Neural cell (in vitro differentiated cells): Measurements from ENCODE around the gene MPP3. TPM values are rescaled to one million over a fixed set of nuclear protein-coding genes. Genes with fewer than 3 reads are reported as not detected.

Source experiments
- H2AFZ ChIP-seq: fragments of 200-600, 300-800 bp; sonication (generic), shearing (Covaris generic); 2 replicates; pipeline ENCODE4 v1.6.0; 2014; ENCODE audit warnings: low read depth, mild to moderate bottlenecking, antibody characterized with exemption, low read length, moderate library complexity
- H3F3A ChIP-seq: fragments of 200-600 bp; shearing (Covaris generic); 2 replicates; pipeline ENCODE4 v1.6.1; 2016; ENCODE audit warnings: mild to moderate bottlenecking, moderate library complexity, mixed read lengths, antibody characterized with exemption, low read length; ENCODE audit not compliant: insufficient read depth, poor library complexity, severe bottlenecking
- H3K27ac ChIP-seq: fragments of 200-600, 300-800 bp; sonication (generic), shearing (Covaris generic); 2 replicates; pipeline ENCODE4 v1.5.1; 2014; ENCODE audit warnings: mild to moderate bottlenecking, low read length, moderate library complexity
- H3K27me3 ChIP-seq: fragments of 300-800, 200-600 bp; sonication (generic), shearing (Covaris generic); 2 replicates; pipeline ENCODE4 v1.6.0; 2014; ENCODE audit warnings: mild to moderate bottlenecking, low read depth, low read length, moderate library complexity; ENCODE audit not compliant: insufficient read depth
- H3K36me3 ChIP-seq: fragments of 300-800, 200-600 bp; sonication (generic), shearing (Covaris generic); 2 replicates; pipeline ENCODE4 v1.5.1; 2014; ENCODE audit warnings: mild to moderate bottlenecking, antibody characterized with exemption, low read length, moderate library complexity; ENCODE audit not compliant: insufficient read depth
- H3K4me2 ChIP-seq: fragments of 300-800, 200-600 bp; sonication (generic), shearing (Covaris generic); 2 replicates; pipeline ENCODE4 v1.6.0; 2014; ENCODE audit warnings: mild to moderate bottlenecking, low read length
- H3K4me3 ChIP-seq: fragments of 300-800, 200-600 bp; sonication (generic), shearing (Covaris generic); 2 replicates; pipeline ENCODE4 v1.5.1; 2014; ENCODE audit warnings: mild to moderate bottlenecking, low read length, moderate library complexity
- H3K79me2 ChIP-seq: fragments of 200-600 bp; shearing (Covaris generic); replicated peaks from 2 replicates; pipeline ENCODE4 v1.6.0; 2014; ENCODE audit warnings: mild to moderate bottlenecking, low read length, moderate library complexity; ENCODE audit not compliant: insufficient read depth
- H3K9ac ChIP-seq: fragments of 300-800, 200-600 bp; sonication (generic), shearing (Covaris generic); 2 replicates; pipeline ENCODE4 v1.6.1; 2016; ENCODE audit warnings: mild to moderate bottlenecking, low read length, mixed read lengths
- H3K9me2 ChIP-seq: fragments of 200-600 bp; shearing (Covaris generic); 2 replicates; pipeline ENCODE4 v1.6.1; 2016; ENCODE audit warnings: mild to moderate bottlenecking, low read length, mixed read lengths; ENCODE audit not compliant: insufficient read depth
- H3K9me3 ChIP-seq: fragments of 200-600, 300-800 bp; sonication (generic), shearing (Covaris generic); 2 replicates; pipeline ENCODE4 v1.6.1; 2016; ENCODE audit warnings: mild to moderate bottlenecking, mixed run types, low read length, moderate library complexity, mixed read lengths
- H4K20me1 ChIP-seq: fragments of 200-600 bp; shearing (Covaris generic); 2 replicates; pipeline ENCODE4 v1.6.1; 2016; ENCODE audit warnings: mild to moderate bottlenecking, mixed run types; ENCODE audit not compliant: insufficient read depth
- EP300 ChIP-seq: fragments of 450-650 bp; conservative IDR thresholded peaks from 2 replicates; pipeline ENCODE4 v1.6.1; 2014; ENCODE audit warnings: antibody characterized with exemption, mild to moderate bottlenecking, moderate library complexity; ENCODE audit not compliant: poor library complexity, severe bottlenecking
- EZH2 ChIP-seq: fragments of 200-600, 300-800 bp; shearing (Covaris generic), sonication (generic); IDR thresholded peaks from 2 replicates; pipeline ENCODE4 v1.6.1; 2014; ENCODE audit warnings: antibody characterized with exemption, low read length, borderline replicate concordance, mild to moderate bottlenecking; ENCODE audit not compliant: insufficient read depth, poor library complexity, severe bottlenecking
- MXI1 ChIP-seq: fragments of 450-650 bp; conservative IDR thresholded peaks from 2 replicates; pipeline ENCODE4 v1.6.1; 2014; ENCODE audit warnings: antibody characterized with exemption, mild to moderate bottlenecking; ENCODE audit not compliant: poor library complexity, severe bottlenecking
- POLR2AphosphoS5 ChIP-seq: IDR thresholded peaks from 2 replicates; pipeline ENCODE4 v1.6.1; 2012
- RAD21 ChIP-seq: fragments of 450-650 bp; conservative IDR thresholded peaks from 2 replicates; pipeline ENCODE4 v1.6.1; 2014; ENCODE audit warnings: antibody characterized with exemption, mild to moderate bottlenecking, moderate library complexity
- SMC3 ChIP-seq: fragments of 450-650 bp; conservative IDR thresholded peaks from 2 replicates; pipeline ENCODE4 v1.6.1; 2014; ENCODE audit warnings: antibody characterized with exemption, mild to moderate bottlenecking, moderate library complexity; ENCODE audit not compliant: poor library complexity
- TAF1 ChIP-seq: IDR thresholded peaks from 2 replicates; pipeline ENCODE4 v1.6.1; 2012; ENCODE audit warnings: low read depth
- polyA plus RNA-seq: library from polyadenylated mRNA; depleted of rRNA; stranded (reverse); fragments of >200 nt; gene quantifications from 2 replicates; pipeline ENCODE4 v1.2.3, GENCODE V29; 2014
- TF ChIP-seq, protein P1 (sequence below): fragments of 450-650 bp; IDR thresholded peaks from 2 replicates; pipeline ENCODE4 v1.5.1; 2014; ENCODE audit warnings: antibody characterized with exemption, mild to moderate bottlenecking, moderate library complexity; ENCODE audit not compliant: poor library complexity, severe bottlenecking
- TF ChIP-seq, protein P2 (sequence below): IDR thresholded peaks from 2 replicates; pipeline ENCODE4 v1.6.1; 2012; ENCODE audit warnings: borderline replicate concordance

Gene MPP3
- polyA plus RNA-seq, 1 donor from 2014 or later = 48.1 TPM

DNA sequence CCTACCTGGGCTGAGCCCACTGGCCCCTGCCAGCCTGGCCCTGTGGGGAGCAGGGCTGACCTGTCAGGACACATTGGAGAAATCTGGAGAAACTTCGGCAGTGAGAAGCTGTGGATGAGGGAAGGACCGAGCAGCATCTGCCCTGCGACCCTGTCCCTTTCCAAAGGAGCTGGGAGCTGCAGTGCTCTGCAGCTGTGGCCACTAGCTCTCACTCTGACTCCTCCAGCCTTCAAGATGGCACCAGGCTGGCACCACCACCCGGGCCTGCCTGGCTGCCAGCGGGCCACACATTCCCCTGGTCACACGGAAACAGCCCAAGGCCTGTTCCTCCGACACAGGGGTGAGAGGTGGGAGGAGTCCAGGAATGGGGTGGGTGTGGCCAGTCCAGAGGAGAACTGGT lies 44.1 kb upstream of the MPP3 start:
- no peaks in the 10 kb centered on the region for H3K9me3 ChIP-seq
- TF ChIP-seq POLR2AphosphoS5 (no peak), EP300 (no peak), EZH2 (no peak), TAF1 (no peak), RAD21 (no peak), SMC3 (no peak), MXI1 (no peak)
- TF ChIP-seq, protein P1, sequence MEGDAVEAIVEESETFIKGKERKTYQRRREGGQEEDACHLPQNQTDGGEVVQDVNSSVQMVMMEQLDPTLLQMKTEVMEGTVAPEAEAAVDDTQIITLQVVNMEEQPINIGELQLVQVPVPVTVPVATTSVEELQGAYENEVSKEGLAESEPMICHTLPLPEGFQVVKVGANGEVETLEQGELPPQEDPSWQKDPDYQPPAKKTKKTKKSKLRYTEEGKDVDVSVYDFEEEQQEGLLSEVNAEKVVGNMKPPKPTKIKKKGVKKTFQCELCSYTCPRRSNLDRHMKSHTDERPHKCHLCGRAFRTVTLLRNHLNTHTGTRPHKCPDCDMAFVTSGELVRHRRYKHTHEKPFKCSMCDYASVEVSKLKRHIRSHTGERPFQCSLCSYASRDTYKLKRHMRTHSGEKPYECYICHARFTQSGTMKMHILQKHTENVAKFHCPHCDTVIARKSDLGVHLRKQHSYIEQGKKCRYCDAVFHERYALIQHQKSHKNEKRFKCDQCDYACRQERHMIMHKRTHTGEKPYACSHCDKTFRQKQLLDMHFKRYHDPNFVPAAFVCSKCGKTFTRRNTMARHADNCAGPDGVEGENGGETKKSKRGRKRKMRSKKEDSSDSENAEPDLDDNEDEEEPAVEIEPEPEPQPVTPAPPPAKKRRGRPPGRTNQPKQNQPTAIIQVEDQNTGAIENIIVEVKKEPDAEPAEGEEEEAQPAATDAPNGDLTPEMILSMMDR = no peak
- TF ChIP-seq, protein P2, sequence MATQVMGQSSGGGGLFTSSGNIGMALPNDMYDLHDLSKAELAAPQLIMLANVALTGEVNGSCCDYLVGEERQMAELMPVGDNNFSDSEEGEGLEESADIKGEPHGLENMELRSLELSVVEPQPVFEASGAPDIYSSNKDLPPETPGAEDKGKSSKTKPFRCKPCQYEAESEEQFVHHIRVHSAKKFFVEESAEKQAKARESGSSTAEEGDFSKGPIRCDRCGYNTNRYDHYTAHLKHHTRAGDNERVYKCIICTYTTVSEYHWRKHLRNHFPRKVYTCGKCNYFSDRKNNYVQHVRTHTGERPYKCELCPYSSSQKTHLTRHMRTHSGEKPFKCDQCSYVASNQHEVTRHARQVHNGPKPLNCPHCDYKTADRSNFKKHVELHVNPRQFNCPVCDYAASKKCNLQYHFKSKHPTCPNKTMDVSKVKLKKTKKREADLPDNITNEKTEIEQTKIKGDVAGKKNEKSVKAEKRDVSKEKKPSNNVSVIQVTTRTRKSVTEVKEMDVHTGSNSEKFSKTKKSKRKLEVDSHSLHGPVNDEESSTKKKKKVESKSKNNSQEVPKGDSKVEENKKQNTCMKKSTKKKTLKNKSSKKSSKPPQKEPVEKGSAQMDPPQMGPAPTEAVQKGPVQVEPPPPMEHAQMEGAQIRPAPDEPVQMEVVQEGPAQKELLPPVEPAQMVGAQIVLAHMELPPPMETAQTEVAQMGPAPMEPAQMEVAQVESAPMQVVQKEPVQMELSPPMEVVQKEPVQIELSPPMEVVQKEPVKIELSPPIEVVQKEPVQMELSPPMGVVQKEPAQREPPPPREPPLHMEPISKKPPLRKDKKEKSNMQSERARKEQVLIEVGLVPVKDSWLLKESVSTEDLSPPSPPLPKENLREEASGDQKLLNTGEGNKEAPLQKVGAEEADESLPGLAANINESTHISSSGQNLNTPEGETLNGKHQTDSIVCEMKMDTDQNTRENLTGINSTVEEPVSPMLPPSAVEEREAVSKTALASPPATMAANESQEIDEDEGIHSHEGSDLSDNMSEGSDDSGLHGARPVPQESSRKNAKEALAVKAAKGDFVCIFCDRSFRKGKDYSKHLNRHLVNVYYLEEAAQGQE = no peak
- no peaks in the 10 kb centered on the region for H3K9me2 ChIP-seq
- H3K9ac ChIP-seq = no peak overlapping the region
- no peaks in the 10 kb centered on the region for H3F3A ChIP-seq
- H3K27ac ChIP-seq = no peak overlapping the region
- no peaks in the 10 kb centered on the region for H3K79me2 ChIP-seq
- no peaks in the 10 kb centered on the region for H3K36me3 ChIP-seq
- no peak overlapping the region for H2AFZ ChIP-seq
- no peak overlapping the region for H3K4me3 ChIP-seq
- H3K27me3 ChIP-seq = no peaks in the 10 kb centered on the region
- H3K4me2 ChIP-seq = no peak overlapping the region
- H4K20me1 ChIP-seq = no peaks in the 10 kb centered on the region

DNA sequence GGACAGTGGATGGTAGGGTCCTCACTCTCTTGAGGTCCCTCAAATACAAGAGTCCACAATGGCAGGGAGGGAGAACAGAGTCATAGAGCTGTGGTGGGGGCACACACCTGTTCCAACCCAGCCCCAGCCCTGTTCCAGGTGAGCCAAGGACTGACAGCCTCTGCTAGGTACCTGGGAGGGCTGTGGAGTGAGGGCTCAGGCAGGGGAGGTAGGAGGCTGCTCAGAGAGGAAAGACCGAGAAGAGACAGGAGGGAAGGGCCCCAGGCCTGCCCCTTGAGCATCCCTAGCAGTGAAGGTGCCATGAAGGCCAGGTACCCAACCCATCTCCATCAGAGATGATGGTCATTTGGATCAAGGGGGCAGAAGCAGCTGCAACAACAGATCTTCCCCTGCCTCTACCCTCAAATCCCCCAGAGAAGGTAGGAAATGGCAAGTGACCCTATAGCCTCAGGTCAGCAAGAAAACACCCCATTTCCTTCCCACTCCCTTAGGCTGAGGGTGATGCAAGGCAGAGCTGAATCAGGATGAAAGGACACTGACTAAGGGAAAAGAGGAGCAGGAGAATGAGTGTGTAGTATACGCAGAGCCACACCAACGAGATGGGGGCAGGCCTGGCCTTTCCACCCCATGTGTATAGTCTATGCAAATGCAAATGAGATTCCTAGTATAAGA lies 42.7 kb upstream of the MPP3 start:
- Histone ChIP-seq H3K4me3 (no peak overlapping the region), H3K4me2 (no peak overlapping the region), H3K27ac (no peak overlapping the region), H4K20me1 (no peaks in the 10 kb centered on the region), H3K9ac (no peak overlapping the region), H2AFZ (no peak overlapping the region), H3K36me3 (no peaks in the 10 kb centered on the region), H3K9me2 (no peaks in the 10 kb centered on the region), H3K9me3 (no peaks in the 10 kb centered on the region), H3K79me2 (no peaks in the 10 kb centered on the region), H3F3A (no peaks in the 10 kb centered on the region), H3K27me3 (no peaks in the 10 kb centered on the region)
- no peak for TF ChIP-seq SMC3
- TF ChIP-seq EP300 = no peak
- TF ChIP-seq MXI1 = no peak
- TF ChIP-seq, protein P2 = no peak
- no peak for TF ChIP-seq TAF1
- no peak for TF ChIP-seq RAD21
- TF ChIP-seq, protein P1 = no peak
- TF ChIP-seq EZH2 = no peak
- TF ChIP-seq POLR2AphosphoS5 = no peak
